CD8-positive, alpha-beta memory T cell (primary cell): ENCODE results near the gene RIPPLY3. TPM values are rescaled to one million over a fixed set of nuclear protein-coding genes. Genes with fewer than 3 reads are reported as not detected.
A peak's percentile ranks its signal among the peaks of the same experiment; 100 is the strongest.
"Not testable (repeated sequence)": the region's sequence is repeated elsewhere in the genome, so short reads cannot be mapped to it uniquely, and the experiment has no call there.

ENCODE experiments used
- CTCF ChIA-PET: fragments of 350-600 bp; sonication (Branson Sonifier 250); formaldehyde crosslinking; loops from one replicate; lab custom pipeline; 2021; ENCODE audit warnings: antibody characterized with exemption; lab: Charles Lee
- POLR2A ChIA-PET: fragments of 350-600 bp; sonication (Branson Sonifier 250); formaldehyde crosslinking; loops from one replicate; lab custom pipeline; 2021; ENCODE audit warnings: antibody characterized with exemption; lab: Charles Lee
- DNase-seq, 5 donors: peaks; one replicate each; pipeline versions ENCODE4 v3.0.0 to v3.0.0-alpha.2; 2020 to 2022; ENCODE audit warnings: mixed read lengths in 1 of 5
- H3K27ac ChIP-seq: one replicate; pipeline ENCODE4 v1.7.0; 2013; ENCODE audit warnings: low read depth, mild to moderate bottlenecking, low read length, moderate library complexity
- H3K27me3 ChIP-seq: 2 replicates; pipeline ENCODE4 v1.7.0; 2013; ENCODE audit warnings: low read length, mild to moderate bottlenecking; ENCODE audit not compliant: insufficient read depth, poor library complexity, severe bottlenecking
- H3K36me3 ChIP-seq: 2 replicates; pipeline ENCODE4 v1.7.0; 2013; ENCODE audit warnings: mild to moderate bottlenecking, low read length, moderate library complexity; ENCODE audit not compliant: insufficient read depth
- H3K4me1 ChIP-seq: 2 replicates; pipeline ENCODE4 v1.7.0; 2013; ENCODE audit warnings: mild to moderate bottlenecking, low read length, moderate library complexity; ENCODE audit not compliant: insufficient read depth
- H3K4me3 ChIP-seq: 2 replicates; pipeline ENCODE4 v1.7.0; 2013; ENCODE audit warnings: mild to moderate bottlenecking, low read length
- H3K9me3 ChIP-seq: 2 replicates; pipeline ENCODE4 v1.7.0; 2013; ENCODE audit warnings: mild to moderate bottlenecking, low read length
- H3K27ac Mint-ChIP-seq, 8 donors: one replicate each; pipeline ENCODE4 v1.8.0; 2020 to 2021; ENCODE audit warnings: mixed read lengths in 8 of 8, mild to moderate bottlenecking in 6 of 8, inconsistent platforms in 3 of 8, moderate library complexity in 3 of 8
- H3K27me3 Mint-ChIP-seq, 2 donors: one replicate each; pipeline ENCODE4 v1.8.0; 2020 to 2021; ENCODE audit warnings: mixed read lengths in 2 of 2, mild to moderate bottlenecking in 1 of 2, moderate library complexity in 1 of 2
- H3K36me3 Mint-ChIP-seq, 3 donors: one replicate each; pipeline ENCODE4 v1.8.0; 2020 to 2021; ENCODE audit warnings: mixed read lengths in 3 of 3, inconsistent platforms in 1 of 3, mild to moderate bottlenecking in 1 of 3
- H3K4me1 Mint-ChIP-seq, 3 donors: one replicate each; pipeline ENCODE4 v1.8.0; 2020 to 2021; ENCODE audit warnings: mixed read lengths in 3 of 3, inconsistent platforms in 1 of 3, mild to moderate bottlenecking in 1 of 3
- H3K4me3 Mint-ChIP-seq, 7 donors: one replicate each; pipeline ENCODE4 v1.8.0; 2020 to 2021; ENCODE audit warnings: mixed read lengths in 7 of 7, mild to moderate bottlenecking in 6 of 7, moderate library complexity in 4 of 7, inconsistent platforms in 2 of 7
- H3K9me3 Mint-ChIP-seq, 5 donors: one replicate each; pipeline ENCODE4 v1.8.0; 2020 to 2022; ENCODE audit warnings: mixed read lengths in 5 of 5, mild to moderate bottlenecking in 3 of 5, moderate library complexity in 2 of 5, inconsistent platforms in 1 of 5
- polyA plus RNA-seq: library from polyadenylated mRNA; unstranded; fragments of 300-500 nt; fragmentation: Illumina TruSeq; gene quantifications from one replicate; pipeline ENCODE4 v1.2.3, GENCODE V29; 2021
- total RNA-seq, 2 experiments: library from RNA; stranded (reverse); gene quantifications; one replicate each; pipeline ENCODE4 v1.2.3, GENCODE V29; 2021

Gene RIPPLY3
- total and polyA plus RNA-seq, 3 experiments from 2014 or later = 0.09 TPM; not detected in 2

- Histone ChIP-seq H3K27ac (no peak overlapping the region), H3K4me1 (peaks cover 4% of the 10 kb centered on the region), H3K27me3 (no peaks in the 10 kb centered on the region), H3K9me3 (no peaks in the 10 kb centered on the region), H3K4me3 (no peak overlapping the region), H3K36me3 (no peaks in the 10 kb centered on the region)
- peaks cover 9 to 19% of the 10 kb centered on the region in 2 donors for H3K27me3 Mint-ChIP-seq
- H3K27ac Mint-ChIP-seq = no peak overlapping the region
- ChIA-PET POLR2A (no interaction called here), CTCF (no interaction called here)
- no peak overlapping the region for H3K4me3 Mint-ChIP-seq
- peaks cover 9 to 10% (median 10%) of the 10 kb centered on the region in 3 donors for H3K4me1 Mint-ChIP-seq
- no peaks in the 10 kb centered on the region for H3K36me3 Mint-ChIP-seq
- no peaks in the 10 kb centered on the region for H3K9me3 Mint-ChIP-seq
- DNase-seq = no peak
Observed at GRCh38 chr21:37043818-37044217, 37.3 kb downstream of the RIPPLY3 start.

- Histone ChIP-seq H3K4me3 (no peak overlapping the region), H3K36me3 (no peaks in the 10 kb centered on the region), H3K27me3 (no peaks in the 10 kb centered on the region), H3K27ac (no peak overlapping the region), H3K4me1 (peaks cover 4% of the 10 kb centered on the region), H3K9me3 (no peaks in the 10 kb centered on the region)
- Mint-ChIP-seq H3K27ac (peak overlapping the region in 3 of 8 donors; percentile 31 to 39 (median 37)), H3K4me1 (peaks cover 9 to 10% (median 10%) of the 10 kb centered on the region in 3 donors), H3K27me3 (peaks cover 9 to 19% of the 10 kb centered on the region in 2 donors), H3K36me3 (no peaks in the 10 kb centered on the region), H3K4me3 (no peak overlapping the region), H3K9me3 (no peaks in the 10 kb centered on the region)
- no peak for DNase-seq
- POLR2A ChIA-PET = no interaction called here
- CTCF ChIA-PET = interaction anchor here (0.6 to 0.9 kb wide), 3 partner anchors 11 to 309 kb away, joined by 3 read pairs; no protein-coding TSS in a partner anchor
Observed at GRCh38 chr21:37044643-37045042, 38.1 kb downstream of the RIPPLY3 start.

GRCh38 chr21:37045149-37045548 lies 38.6 kb downstream of the RIPPLY3 start:
- Mint-ChIP-seq H3K4me1 (peaks cover 9 to 10% (median 10%) of the 10 kb centered on the region in 3 donors), H3K9me3 (no peaks in the 10 kb centered on the region), H3K27ac (peak overlapping the region in 3 of 8 donors; percentile 31 to 64 (median 46)), H3K27me3 (peaks cover 9 to 19% of the 10 kb centered on the region in 2 donors), H3K36me3 (no peaks in the 10 kb centered on the region), H3K4me3 (peak overlapping the region in 1 of 7 donors; percentile 49)
- Histone ChIP-seq H3K27me3 (no peaks in the 10 kb centered on the region), H3K4me1 (peaks cover 4% of the 10 kb centered on the region), H3K9me3 (no peaks in the 10 kb centered on the region), H3K4me3 (no peak overlapping the region), H3K36me3 (no peaks in the 10 kb centered on the region), H3K27ac (no peak overlapping the region)
- ChIA-PET POLR2A (no interaction called here), CTCF (interaction anchor here (0.9 kb wide), 1 partner anchor 11 kb away, joined by 3 read pairs; no protein-coding TSS in a partner anchor)
- DNase-seq = peak in 3 of 5 donors; percentile 6 to 21 (median 13)

GRCh38 chr21:37045556-37045955 lies 39.1 kb downstream of the RIPPLY3 start:
- Mint-ChIP-seq H3K27ac (peak overlapping the region in 2 of 8 donors; percentile 46 to 64), H3K9me3 (no peaks in the 10 kb centered on the region), H3K27me3 (peaks cover 9 to 19% of the 10 kb centered on the region in 2 donors), H3K4me1 (peaks cover 9 to 10% (median 10%) of the 10 kb centered on the region in 3 donors), H3K36me3 (no peaks in the 10 kb centered on the region), H3K4me3 (no peak overlapping the region)
- no peak overlapping the region for H3K4me3 ChIP-seq
- ChIA-PET POLR2A (no interaction called here), CTCF (no interaction called here)
- H3K9me3 ChIP-seq = no peaks in the 10 kb centered on the region
- H3K27me3 ChIP-seq = no peaks in the 10 kb centered on the region
- no peak for DNase-seq
- no peaks in the 10 kb centered on the region for H3K36me3 ChIP-seq
- peaks cover 4% of the 10 kb centered on the region for H3K4me1 ChIP-seq
- no peak overlapping the region for H3K27ac ChIP-seq

GRCh38 chr21:37047079-37047478 lies 40.6 kb downstream of the RIPPLY3 start:
- no peaks in the 10 kb centered on the region for H3K9me3 Mint-ChIP-seq
- ChIA-PET CTCF (interaction anchor here (1.4 kb wide), 1 partner anchor 57 kb away, joined by 3 read pairs; no protein-coding TSS in a partner anchor), POLR2A (no interaction called here)
- H3K27ac Mint-ChIP-seq = no peak overlapping the region
- H3K4me3 ChIP-seq = no peak overlapping the region
- peaks cover 4% of the 10 kb centered on the region for H3K4me1 ChIP-seq
- H3K27me3 ChIP-seq = no peaks in the 10 kb centered on the region
- no peak overlapping the region for H3K4me3 Mint-ChIP-seq
- DNase-seq = no peak
- H3K27ac ChIP-seq = no peak overlapping the region
- peaks cover 9 to 10% (median 10%) of the 10 kb centered on the region in 3 donors for H3K4me1 Mint-ChIP-seq
- H3K9me3 ChIP-seq = no peaks in the 10 kb centered on the region
- H3K36me3 Mint-ChIP-seq = peaks cover 0 to 3% (median 0%) of the 10 kb centered on the region in 3 donors
- no peaks in the 10 kb centered on the region for H3K36me3 ChIP-seq
- H3K27me3 Mint-ChIP-seq = peaks cover 10 to 22% of the 10 kb centered on the region in 2 donors

- H3K27me3 ChIP-seq, H3K9me3 ChIP-seq, H3K9me3 Mint-ChIP-seq, H3K4me3 ChIP-seq, H3K4me1 Mint-ChIP-seq, H3K4me3 Mint-ChIP-seq, CTCF ChIA-PET, H3K27ac ChIP-seq, H3K4me1 ChIP-seq, H3K36me3 Mint-ChIP-seq, H3K27ac Mint-ChIP-seq, DNase-seq, POLR2A ChIA-PET, H3K36me3 ChIP-seq: not testable (repeated sequence)
- H3K27me3 Mint-ChIP-seq = peaks cover 10 to 20% of the 10 kb centered on the region in 2 donors
Observed at GRCh38 chr21:37049741-37050140, 43.2 kb downstream of the RIPPLY3 start.

DNA sequence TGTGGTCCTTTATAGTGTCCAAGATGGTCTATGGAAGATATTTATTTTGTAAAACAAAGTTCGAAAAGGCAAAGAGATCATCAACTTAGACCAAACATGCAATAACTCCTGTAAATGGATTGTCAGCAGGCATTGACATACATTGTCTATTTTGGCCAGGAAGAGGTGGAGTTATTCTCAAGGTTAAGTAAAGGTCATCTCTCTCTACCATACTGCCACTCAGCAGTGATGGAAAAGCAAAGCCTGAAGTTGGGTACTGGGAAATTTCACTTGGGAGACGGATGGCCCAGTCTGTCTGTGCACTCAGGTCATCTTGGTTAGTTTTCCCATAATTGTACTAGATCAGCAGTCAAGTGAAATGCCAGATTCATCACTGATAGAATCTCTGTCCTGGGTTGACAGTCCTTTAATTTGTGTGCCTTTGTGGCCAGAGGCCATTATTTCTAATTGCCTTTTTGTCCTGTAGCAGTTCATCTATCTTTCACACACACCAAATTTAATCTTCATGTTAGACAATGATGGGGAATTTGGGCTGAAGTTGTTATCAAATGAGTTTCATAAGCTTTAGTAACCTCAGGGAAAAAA lies 48.9 kb downstream of the RIPPLY3 start:
- ChIA-PET POLR2A (no interaction called here), CTCF (interaction anchor here (1.2 kb wide), 1 partner anchor 11 kb away, joined by 3 read pairs; no protein-coding TSS in a partner anchor)
- Mint-ChIP-seq H3K4me3 (no peak overlapping the region), H3K27me3 (peaks cover 4 to 6% of the 10 kb centered on the region in 2 donors), H3K9me3 (no peaks in the 10 kb centered on the region), H3K36me3 (peaks cover 0 to 3% (median 0%) of the 10 kb centered on the region in 3 donors), H3K4me1 (no peaks in the 10 kb centered on the region), H3K27ac (no peak overlapping the region)
- no peak overlapping the region for H3K27ac ChIP-seq
- H3K4me1 ChIP-seq = no peaks in the 10 kb centered on the region
- no peaks in the 10 kb centered on the region for H3K9me3 ChIP-seq
- no peak overlapping the region for H3K4me3 ChIP-seq
- H3K27me3 ChIP-seq = no peaks in the 10 kb centered on the region
- DNase-seq = no peak
- no peaks in the 10 kb centered on the region for H3K36me3 ChIP-seq

DNA sequence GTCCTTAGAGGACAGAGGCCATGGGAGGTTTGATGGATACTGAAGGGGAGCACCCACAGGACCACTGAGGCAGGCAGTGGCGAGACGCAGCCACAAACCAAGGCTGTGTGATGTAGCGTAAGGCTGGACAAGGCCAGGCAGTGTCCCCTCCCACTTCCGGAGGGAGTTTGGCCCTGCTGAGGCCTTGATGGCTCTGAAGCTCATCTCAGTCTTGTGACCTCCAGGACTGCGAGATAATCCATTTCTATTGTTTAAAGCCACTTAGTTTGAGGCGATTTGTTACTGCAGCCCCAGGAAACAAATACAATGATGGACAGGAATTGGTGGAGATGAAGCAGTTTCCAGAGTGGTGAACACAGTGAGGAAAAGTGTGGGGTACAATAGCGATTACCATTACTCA lies 51.1 kb downstream of the RIPPLY3 start:
- H3K9me3 Mint-ChIP-seq = no peaks in the 10 kb centered on the region
- Histone ChIP-seq H3K4me3 (no peak overlapping the region), H3K36me3 (no peaks in the 10 kb centered on the region), H3K4me1 (no peaks in the 10 kb centered on the region), H3K27me3 (no peaks in the 10 kb centered on the region), H3K27ac (no peak overlapping the region), H3K9me3 (no peaks in the 10 kb centered on the region)
- no peak overlapping the region for H3K4me3 Mint-ChIP-seq
- peaks cover 0 to 3% of the 10 kb centered on the region in 2 donors for H3K27me3 Mint-ChIP-seq
- POLR2A ChIA-PET = no interaction called here
- CTCF ChIA-PET = no interaction called here
- H3K27ac Mint-ChIP-seq = no peak overlapping the region
- DNase-seq = no peak
- no peaks in the 10 kb centered on the region for H3K4me1 Mint-ChIP-seq
- H3K36me3 Mint-ChIP-seq = no peaks in the 10 kb centered on the region
